Fibroblast of pulmonary artery (primary cell): ENCODE data around the gene METTL16.

Source experiments
- DNase-seq: peaks from one replicate; pipeline ENCODE4 v3.0.0-alpha.2; 2010; ENCODE audit warnings: low read depth
- H3K4me3 ChIP-seq: replicated peaks from 2 replicates; pipeline ENCODE4 v1.5.1; 2011; ENCODE audit warnings: low read depth, mild to moderate bottlenecking, control low read depth, low read length, moderate library complexity
- TF ChIP-seq, protein P1 (sequence below): IDR thresholded peaks from 2 replicates; pipeline ENCODE4 v1.5.1; 2011; ENCODE audit warnings: mild to moderate bottlenecking, control low read depth, low read length, inconsistent platforms; ENCODE audit errors: missing control alignments

The METTL16 gene

DNA sequence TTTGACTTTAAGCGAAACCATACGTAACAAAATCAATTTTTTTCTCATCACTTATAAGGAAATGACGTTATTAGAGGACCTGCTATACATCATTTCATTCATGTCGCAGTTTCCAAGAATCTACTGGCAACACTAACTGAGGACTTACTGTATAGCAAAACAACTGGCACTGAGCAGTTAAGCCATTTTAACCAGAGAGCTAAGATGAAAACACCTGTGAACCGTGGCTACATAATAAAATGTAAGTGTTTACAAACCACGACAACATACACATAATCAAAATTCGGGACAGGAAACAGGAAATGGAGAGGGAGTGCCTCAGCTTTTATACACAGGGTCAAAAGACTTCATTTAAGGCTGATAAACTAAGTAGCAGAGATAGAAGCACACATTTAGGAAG is 29.5 kb downstream of the METTL16 start:
- no peak overlapping the region for H3K4me3 ChIP-seq
- TF ChIP-seq, protein P1, sequence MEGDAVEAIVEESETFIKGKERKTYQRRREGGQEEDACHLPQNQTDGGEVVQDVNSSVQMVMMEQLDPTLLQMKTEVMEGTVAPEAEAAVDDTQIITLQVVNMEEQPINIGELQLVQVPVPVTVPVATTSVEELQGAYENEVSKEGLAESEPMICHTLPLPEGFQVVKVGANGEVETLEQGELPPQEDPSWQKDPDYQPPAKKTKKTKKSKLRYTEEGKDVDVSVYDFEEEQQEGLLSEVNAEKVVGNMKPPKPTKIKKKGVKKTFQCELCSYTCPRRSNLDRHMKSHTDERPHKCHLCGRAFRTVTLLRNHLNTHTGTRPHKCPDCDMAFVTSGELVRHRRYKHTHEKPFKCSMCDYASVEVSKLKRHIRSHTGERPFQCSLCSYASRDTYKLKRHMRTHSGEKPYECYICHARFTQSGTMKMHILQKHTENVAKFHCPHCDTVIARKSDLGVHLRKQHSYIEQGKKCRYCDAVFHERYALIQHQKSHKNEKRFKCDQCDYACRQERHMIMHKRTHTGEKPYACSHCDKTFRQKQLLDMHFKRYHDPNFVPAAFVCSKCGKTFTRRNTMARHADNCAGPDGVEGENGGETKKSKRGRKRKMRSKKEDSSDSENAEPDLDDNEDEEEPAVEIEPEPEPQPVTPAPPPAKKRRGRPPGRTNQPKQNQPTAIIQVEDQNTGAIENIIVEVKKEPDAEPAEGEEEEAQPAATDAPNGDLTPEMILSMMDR = no peak
- DNase-seq = no peak

DNA sequence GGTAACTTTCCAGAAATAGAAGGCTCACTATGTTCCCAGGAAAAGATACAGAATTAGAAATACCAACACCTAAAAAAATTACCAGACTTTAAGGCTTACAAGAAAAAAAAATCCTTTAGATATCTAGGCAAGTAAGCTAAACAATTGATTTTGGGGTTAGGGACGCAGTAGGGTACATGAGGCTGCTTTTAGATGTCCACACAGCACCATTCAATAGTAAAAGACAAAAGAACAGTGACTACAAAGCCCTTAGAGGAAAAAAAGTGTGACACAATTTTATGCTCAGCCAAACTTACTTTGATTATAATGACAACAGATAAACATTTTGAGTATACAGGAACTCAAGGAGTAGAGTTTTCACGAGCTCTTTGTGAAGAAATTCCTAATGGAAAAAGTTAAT is 29.9 kb downstream of the METTL16 start:
- TF ChIP-seq, protein P1 = no peak
- no peak for DNase-seq
- no peak overlapping the region for H3K4me3 ChIP-seq

DNA sequence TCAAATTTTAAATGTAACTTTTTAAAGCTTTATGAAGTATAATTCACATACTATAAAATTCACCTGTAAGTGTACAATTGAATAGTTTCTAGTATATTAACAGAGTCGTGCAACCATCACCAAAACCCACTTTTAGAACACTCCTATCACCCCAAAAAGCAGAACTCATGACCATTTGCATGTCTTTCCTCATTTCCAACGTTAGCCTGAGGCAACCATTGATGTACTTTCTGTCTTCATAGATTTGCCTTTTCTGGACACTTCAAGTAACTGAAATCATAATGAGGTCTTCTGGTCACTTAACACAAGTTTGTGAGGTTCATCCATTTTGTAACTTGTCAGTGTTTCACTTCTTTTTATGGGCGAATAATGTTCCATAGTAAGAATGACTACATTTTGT is 33.2 kb downstream of the METTL16 start:
- TF ChIP-seq, protein P1 = no peak
- DNase-seq = no peak
- no peak overlapping the region for H3K4me3 ChIP-seq

DNA sequence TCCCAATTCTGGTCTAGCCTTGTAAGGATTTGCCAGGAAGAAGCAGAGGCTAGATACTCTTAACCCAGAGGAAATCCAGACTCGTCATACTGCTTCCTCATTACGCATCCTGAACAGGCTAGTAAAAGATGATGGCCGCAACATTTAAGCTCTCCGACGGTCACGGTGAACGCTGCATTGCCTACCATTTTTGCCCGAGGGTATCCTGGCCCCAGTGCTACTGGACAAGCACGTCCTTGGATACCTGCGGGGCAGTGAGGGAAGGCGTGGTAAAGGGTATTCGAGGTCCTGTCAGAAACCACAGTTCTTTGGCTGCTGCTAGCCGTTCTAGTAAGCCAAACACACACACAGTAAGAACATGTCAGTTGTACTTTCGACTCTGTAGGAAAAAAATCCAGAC is 36.6 kb downstream of the METTL16 start:
- TF ChIP-seq, protein P1 = no peak
- H3K4me3 ChIP-seq = no peak overlapping the region
- no peak for DNase-seq

DNA sequence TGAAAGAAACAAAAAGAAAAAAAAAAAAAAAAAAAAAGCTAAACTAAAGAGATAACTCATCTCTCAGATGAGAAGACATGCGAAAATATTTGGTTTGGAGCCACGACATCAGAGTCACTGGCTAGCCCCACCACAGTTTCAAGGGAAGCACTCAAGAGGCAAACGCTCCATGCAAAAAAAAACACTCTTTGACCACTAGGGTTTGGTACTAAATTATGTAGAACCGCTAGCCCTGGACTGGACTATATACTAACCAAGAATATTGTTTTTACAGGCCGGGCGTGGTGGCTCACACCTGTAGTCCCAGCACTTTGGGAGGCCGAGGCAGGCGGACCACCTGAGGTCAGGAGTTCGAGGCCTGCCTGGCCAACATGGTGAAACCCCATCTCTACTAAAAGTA is 37.3 kb downstream of the METTL16 start:
- DNase-seq = no peak
- H3K4me3 ChIP-seq = no peak overlapping the region
- TF ChIP-seq, protein P1 = no peak

DNA sequence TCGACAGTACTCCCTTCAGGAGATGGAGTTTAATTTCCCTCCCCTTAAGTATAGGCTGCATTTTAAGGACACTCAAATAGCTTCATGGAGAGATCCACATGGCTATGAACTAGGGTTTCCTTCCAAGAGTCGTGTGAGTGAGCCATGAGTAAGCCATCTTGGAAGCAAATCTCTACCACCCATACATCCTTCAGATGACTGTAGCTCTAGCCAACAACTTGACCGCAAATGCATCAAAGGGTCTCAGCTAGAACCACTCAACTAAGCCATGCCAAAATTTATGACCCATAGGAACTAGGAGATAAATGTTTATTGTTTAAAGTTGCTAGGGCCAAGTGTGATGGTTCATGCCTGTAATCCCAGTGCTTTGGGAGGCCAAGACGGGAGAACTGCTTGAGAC is 43.4 kb downstream of the METTL16 start:
- DNase-seq = peak; percentile 71
- no peak overlapping the region for H3K4me3 ChIP-seq
- TF ChIP-seq, protein P1 = no peak

DNA sequence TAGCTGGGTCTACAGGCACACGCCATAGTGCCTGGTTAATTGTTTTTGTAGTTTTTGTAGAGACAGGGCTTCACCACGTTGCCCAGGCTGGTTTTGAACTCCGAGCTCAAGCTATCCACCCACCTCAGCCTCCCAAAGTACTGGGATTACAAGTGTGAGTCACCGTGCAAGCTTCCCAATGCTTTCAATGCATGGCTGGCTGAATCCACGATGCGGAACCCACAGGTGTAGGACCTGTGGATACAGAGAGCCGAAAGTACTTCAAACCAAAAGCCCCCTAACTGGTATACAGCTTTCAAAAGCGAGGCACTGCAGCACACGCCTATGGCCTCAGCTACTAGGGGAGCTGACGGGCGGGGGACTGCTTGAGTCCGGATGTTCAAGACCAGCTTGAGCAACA is 44.8 kb downstream of the METTL16 start:
- TF ChIP-seq, protein P1 = no peak
- no peak for DNase-seq
- H3K4me3 ChIP-seq = no peak overlapping the region
